Activated CD4-positive, CD25-positive, alpha-beta regulatory T cell treated with anti-CD3 and anti-CD28 coated beads, Interleukin-2, amount 50 U/mL, for 16 hours (primary cell): ENCODE data around the gene GARIN1A.
"Not testable (repeated sequence)": the region's sequence is repeated elsewhere in the genome, so short reads cannot be mapped to it uniquely, and the experiment has no call there.

ENCODE experiments used
- DNase-seq: peaks from one replicate; pipeline ENCODE4 v3.0.0-alpha.2; 2020; ENCODE audit warnings: low read depth, low spot score

GARIN1A gene

GRCh38 chr7:128683270-128683669 is 11.2 kb downstream of the GARIN1A start:
- not testable (repeated sequence) for DNase-seq

GRCh38 chr7:128683738-128684137 is 11.6 kb downstream of the GARIN1A start:
- DNase-seq, result not testable (repeated sequence)

GRCh38 chr7:128687131-128687530 is 15.0 kb downstream of the GARIN1A start:
- DNase-seq, result no peak

GRCh38 chr7:128688492-128688891 is 16.4 kb downstream of the GARIN1A start:
- no peak for DNase-seq

- DNase-seq, result not testable (repeated sequence)
Observed at GRCh38 chr7:128689161-128689935, 17.3 kb downstream of the GARIN1A start.

GRCh38 chr7:128691227-128691626 is 19.1 kb downstream of the GARIN1A start:
- no peak for DNase-seq

GRCh38 chr7:128692623-128693270 is 20.7 kb downstream of the GARIN1A start:
- DNase-seq, result no peak

- DNase-seq, result no peak
Observed at GRCh38 chr7:128693373-128694015, 21.4 kb downstream of the GARIN1A start.

GRCh38 chr7:128694738-128695137 is 22.6 kb downstream of the GARIN1A start:
- DNase-seq, result no peak

- DNase-seq, result no peak
Observed at GRCh38 chr7:128697302-128697905, 25.3 kb downstream of the GARIN1A start.

GRCh38 chr7:128699196-128699712 is 27.2 kb downstream of the GARIN1A start:
- DNase-seq, result no peak

GRCh38 chr7:128699895-128700294 is 27.8 kb downstream of the GARIN1A start:
- DNase-seq, result no peak

GRCh38 chr7:128701062-128701785 is 29.1 kb downstream of the GARIN1A start:
- no peak for DNase-seq

- DNase-seq, result no peak
Observed at GRCh38 chr7:128703609-128704241, 31.6 kb downstream of the GARIN1A start.

GRCh38 chr7:128705891-128706333 is 33.8 kb downstream of the GARIN1A start:
- DNase-seq, result no peak

GRCh38 chr7:128707752-128708151 is 35.7 kb downstream of the GARIN1A start:
- DNase-seq, result no peak

GRCh38 chr7:128708235-128708634 is 36.1 kb downstream of the GARIN1A start:
- DNase-seq, result no peak

GRCh38 chr7:128708824-128709223 is 36.7 kb downstream of the GARIN1A start:
- DNase-seq, result no peak

- DNase-seq, result no peak
Observed at GRCh38 chr7:128710481-128710880, 38.4 kb downstream of the GARIN1A start.

- no peak for DNase-seq
Observed at GRCh38 chr7:128713794-128714193, 41.7 kb downstream of the GARIN1A start.
